Mammary epithelial cell (primary cell): ENCODE measurements around the gene ACP4.

Source experiments
- EZH2 ChIP-seq: IDR thresholded peaks from 2 replicates; pipeline ENCODE4 v1.6.1; 2012; ENCODE audit warnings: low read length, inconsistent platforms, borderline replicate concordance
- TF ChIP-seq, protein P1 (sequence below), 2 donors: IDR thresholded peaks in 1 of 2; conservative IDR thresholded peaks in 1 of 2; 2 replicates each; pipeline ENCODE4 v1.5.1; 2011 to 2012; ENCODE audit warnings: inconsistent platforms in 2 of 2, low read length in 2 of 2, mild to moderate bottlenecking in 2 of 2, control low read depth in 1 of 2, low read depth in 1 of 2; ENCODE audit not compliant: insufficient read depth in 1 of 2; ENCODE audit errors: extremely low read depth in 1 of 2

DNA sequence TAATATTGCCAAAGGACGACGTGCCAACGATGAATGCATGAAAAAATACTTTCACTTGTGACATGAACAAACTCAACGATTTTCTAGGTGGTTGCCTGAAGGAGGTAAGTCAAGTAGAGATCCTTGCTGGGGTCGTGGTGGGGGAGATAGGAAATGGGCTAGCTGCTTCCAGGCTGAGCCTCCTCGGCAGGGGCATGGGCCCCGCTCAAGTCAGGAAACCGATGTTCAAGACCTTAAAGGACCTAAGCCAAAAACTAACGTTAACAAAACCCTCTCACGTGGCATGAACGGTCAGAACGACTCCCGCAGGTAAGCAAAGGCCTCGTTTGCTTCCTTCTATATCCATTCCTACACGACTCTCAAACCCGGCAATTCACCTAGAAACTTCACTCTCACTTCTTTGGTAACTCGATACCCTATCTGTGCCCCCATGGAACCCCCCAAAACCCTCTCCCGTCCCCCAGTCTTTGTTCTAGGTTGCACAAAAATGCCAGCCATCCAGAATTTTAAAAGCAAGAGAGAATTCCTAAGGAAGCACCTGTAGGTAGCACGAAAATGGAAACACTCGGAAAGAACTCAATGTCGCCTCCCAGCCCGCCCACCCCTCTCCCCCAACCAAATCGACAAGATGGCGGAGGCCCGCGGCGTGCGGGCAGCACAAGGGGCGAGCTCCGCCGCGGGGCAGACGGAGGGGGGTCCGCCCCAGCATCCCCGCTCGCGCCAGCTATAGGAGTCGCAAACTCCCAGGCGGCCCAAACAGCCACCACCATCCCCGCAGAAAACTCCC, 13.6 kb downstream of the ACP4 start:
- TF ChIP-seq, protein P1, sequence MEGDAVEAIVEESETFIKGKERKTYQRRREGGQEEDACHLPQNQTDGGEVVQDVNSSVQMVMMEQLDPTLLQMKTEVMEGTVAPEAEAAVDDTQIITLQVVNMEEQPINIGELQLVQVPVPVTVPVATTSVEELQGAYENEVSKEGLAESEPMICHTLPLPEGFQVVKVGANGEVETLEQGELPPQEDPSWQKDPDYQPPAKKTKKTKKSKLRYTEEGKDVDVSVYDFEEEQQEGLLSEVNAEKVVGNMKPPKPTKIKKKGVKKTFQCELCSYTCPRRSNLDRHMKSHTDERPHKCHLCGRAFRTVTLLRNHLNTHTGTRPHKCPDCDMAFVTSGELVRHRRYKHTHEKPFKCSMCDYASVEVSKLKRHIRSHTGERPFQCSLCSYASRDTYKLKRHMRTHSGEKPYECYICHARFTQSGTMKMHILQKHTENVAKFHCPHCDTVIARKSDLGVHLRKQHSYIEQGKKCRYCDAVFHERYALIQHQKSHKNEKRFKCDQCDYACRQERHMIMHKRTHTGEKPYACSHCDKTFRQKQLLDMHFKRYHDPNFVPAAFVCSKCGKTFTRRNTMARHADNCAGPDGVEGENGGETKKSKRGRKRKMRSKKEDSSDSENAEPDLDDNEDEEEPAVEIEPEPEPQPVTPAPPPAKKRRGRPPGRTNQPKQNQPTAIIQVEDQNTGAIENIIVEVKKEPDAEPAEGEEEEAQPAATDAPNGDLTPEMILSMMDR (conservative IDR thresholded peaks at IDR 0.05 in 1 of 2, IDR thresholded peaks at IDR 0.05 in 1 of 2; ENCODE audit: extremely low read depth in 1 of 2, insufficient read depth in 1 of 2, low read depth in 1 of 2, low read length in 2 of 2), result no peak
- no peak for TF ChIP-seq EZH2
